SK-N-SH (cell line): ENCODE measurements around the gene ANKRD1. TPM values are rescaled to one million over a fixed set of nuclear protein-coding genes. Genes with fewer than 3 reads are reported as not detected.

Experiments used
- CTCF ChIA-PET: fragments of 300-600, 350-600 bp; formaldehyde crosslinking; extraction: SDS; loops from one replicate; lab custom pipeline; 2021; lab: Yijun Ruan, JAX
- POLR2A ChIA-PET: fragments of 350-600 bp; sonication (Branson Sonifier 250); formaldehyde crosslinking; extraction: SDS; loops from one replicate; lab custom pipeline; 2020; ENCODE audit warnings: antibody characterized with exemption, inconsistent platforms; lab: Yijun Ruan, JAX
- DNase-seq: peaks from one replicate; pipeline ENCODE4 v3.0.0; 2012
- H2AFZ ChIP-seq: fragments of 200-600 bp; sonication (generic); 2 replicates; pipeline ENCODE4 v1.8.1; 2016; ENCODE audit warnings: antibody characterized with exemption, mild to moderate bottlenecking, low read depth
- H3F3A ChIP-seq: fragments of 200-600 bp; sonication (generic); replicated peaks from 2 replicates; pipeline ENCODE3; 2016; ENCODE audit warnings: antibody characterized with exemption, mild to moderate bottlenecking; ENCODE audit not compliant: insufficient read depth
- H3K27ac ChIP-seq, 2 experiments: fragments of 200-500 bp in 1 of 2; fragments of 200-600 bp in 1 of 2; sonication (Bioruptor generic) in 1 of 2; sonication (generic), shearing (Covaris generic) in 1 of 2; 2 replicates each; pipeline versions ENCODE4 v1.5.1 to v1.6.1; 2014 to 2016; ENCODE audit warnings: low read depth in 2 of 2, inconsistent platforms in 1 of 2, low read length in 1 of 2, mild to moderate bottlenecking in 1 of 2, mixed read lengths in 1 of 2
- H3K27me3 ChIP-seq: fragments of 200-600 bp; sonication (generic), shearing (Covaris generic); 2 replicates; pipeline ENCODE4 v1.6.1; 2016; ENCODE audit warnings: mixed run types; ENCODE audit not compliant: insufficient read depth
- H3K36me3 ChIP-seq, 2 experiments: fragments of 200-500 bp in 1 of 2; fragments of 200-600 bp in 1 of 2; sonication (Bioruptor generic) in 1 of 2; sonication (generic) in 1 of 2; replicated peaks in 1 of 2; 2 replicates each; pipeline versions ENCODE3 to v1.5.1; 2014 to 2016; ENCODE audit warnings: low read length in 1 of 2, mild to moderate bottlenecking in 1 of 2; ENCODE audit not compliant: insufficient read depth in 2 of 2, control insufficient read depth in 1 of 2
- H3K4me1 ChIP-seq, 2 experiments: fragments of 200-500 bp in 1 of 2; fragments of 200-600 bp in 1 of 2; sonication (Bioruptor generic) in 1 of 2; sonication (generic), shearing (Covaris generic) in 1 of 2; 2 replicates each; pipeline versions ENCODE4 v1.5.1 to v1.6.1; 2014 to 2016; ENCODE audit warnings: low read depth in 1 of 2, low read length in 1 of 2, mixed run types in 1 of 2; ENCODE audit not compliant: insufficient read depth in 2 of 2, control insufficient read depth in 1 of 2
- H3K4me2 ChIP-seq: fragments of 200-600 bp; sonication (generic), shearing (Covaris generic); 2 replicates; pipeline ENCODE4 v1.6.1; 2017; ENCODE audit warnings: mixed run types
- H3K4me3 ChIP-seq, 2 experiments: fragments of 200-500 bp in 1 of 2; fragments of 200-600 bp in 1 of 2; sonication (Bioruptor generic) in 1 of 2; sonication (generic), shearing (Covaris generic) in 1 of 2; 2 replicates each; pipeline versions ENCODE4 v1.5.1 to v1.8.1; 2014 to 2016; ENCODE audit warnings: low read depth in 2 of 2, inconsistent platforms in 1 of 2, low read length in 1 of 2, mild to moderate bottlenecking in 1 of 2, mixed read lengths in 1 of 2, moderate library complexity in 1 of 2
- H3K79me2 ChIP-seq: fragments of 200-600 bp; sonication (generic); 2 replicates; pipeline ENCODE4 v1.8.1; 2017; ENCODE audit warnings: mild to moderate bottlenecking; ENCODE audit not compliant: insufficient read depth
- H3K9ac ChIP-seq: fragments of 200-600 bp; sonication (generic); 2 replicates; pipeline ENCODE4 v1.6.1; 2017; ENCODE audit warnings: mixed run types
- H3K9me2 ChIP-seq: fragments of 200-600 bp; sonication (generic); 2 replicates; pipeline ENCODE4 v1.6.1; 2017; ENCODE audit warnings: mixed run types
- H3K9me3 ChIP-seq: fragments of 200-600 bp; sonication (generic); 2 replicates; pipeline ENCODE4 v1.6.1; 2017; ENCODE audit warnings: mixed run types, mild to moderate bottlenecking, moderate library complexity
- H4K20me1 ChIP-seq: fragments of 200-600 bp; sonication (generic); 2 replicates; pipeline ENCODE4 v1.6.1; 2017; ENCODE audit warnings: mild to moderate bottlenecking, mixed run types; ENCODE audit not compliant: insufficient read depth
- CHD2 ChIP-seq: fragments of 150-350 bp; IDR thresholded peaks from 2 replicates; pipeline ENCODE4 v1.6.1; 2018; ENCODE audit warnings: low read length; ENCODE audit not compliant: partially characterized antibody
- EP300 ChIP-seq, 2 experiments: IDR thresholded peaks; 2 replicates each; pipeline versions ENCODE4 v1.4.0 to v1.6.1; 2012; ENCODE audit warnings: borderline replicate concordance in 1 of 2, low read depth in 1 of 2, low read length in 1 of 2
- FOSL2 ChIP-seq: IDR thresholded peaks from 2 replicates; pipeline ENCODE4 v1.4.0; 2012; ENCODE audit warnings: low read depth, mild to moderate bottlenecking, moderate library complexity, borderline replicate concordance
- FOXM1 ChIP-seq: IDR thresholded peaks from 2 replicates; pipeline ENCODE4 v1.4.0; 2012; ENCODE audit warnings: low read depth, mild to moderate bottlenecking
- GATA2 ChIP-seq: sonication (generic); formaldehyde crosslinking; IDR thresholded peaks from 2 replicates; pipeline ENCODE4 v1.5.0; 2020; ENCODE audit warnings: mild to moderate bottlenecking, missing genetic modification reagents
- MEF2A ChIP-seq: IDR thresholded peaks from 2 replicates; pipeline ENCODE4 v1.4.0; 2012; ENCODE audit warnings: low read depth, borderline replicate concordance
- NFIC ChIP-seq: IDR thresholded peaks from 2 replicates; pipeline ENCODE4 v1.4.0; 2012; ENCODE audit warnings: borderline replicate concordance
- NRF1 ChIP-seq: IDR thresholded peaks from 2 replicates; pipeline ENCODE4 v1.6.1; 2012; ENCODE audit warnings: low read depth, mild to moderate bottlenecking, low read length
- POLR2AphosphoS5 ChIP-seq: IDR thresholded peaks from 2 replicates; pipeline ENCODE4 v1.6.1; 2012; ENCODE audit warnings: low read depth, low read length
- RFX5 ChIP-seq: IDR thresholded peaks from 2 replicates; pipeline ENCODE4 v1.6.1; 2012; ENCODE audit warnings: mild to moderate bottlenecking, improper control_type of control experiment, low read length
- RXRA ChIP-seq: IDR thresholded peaks from 2 replicates; pipeline ENCODE4 v1.4.0; 2012; ENCODE audit warnings: low read depth, mild to moderate bottlenecking, borderline replicate concordance
- SIN3A ChIP-seq: IDR thresholded peaks from 2 replicates; pipeline ENCODE4 v1.6.1; 2012; ENCODE audit warnings: low read depth, mild to moderate bottlenecking, low read length, moderate library complexity, borderline replicate concordance
- SMC3 ChIP-seq: IDR thresholded peaks from 2 replicates; pipeline ENCODE4 v1.6.1; 2012; ENCODE audit warnings: low read depth, low read length, improper control_type of control experiment
- TAF1 ChIP-seq: IDR thresholded peaks from 2 replicates; pipeline ENCODE4 v1.6.1; 2012; ENCODE audit warnings: low read depth, mild to moderate bottlenecking, low read length, moderate library complexity, borderline replicate concordance
- YY1 ChIP-seq: IDR thresholded peaks from 2 replicates; pipeline ENCODE4 v1.4.0; 2012; ENCODE audit warnings: low read depth, mild to moderate bottlenecking
- WGBS: methylation state at CpG from one replicate; pipeline ENCODE4 v1.1.6; 2017; ENCODE audit warnings: low lambda C conversion rate; 5-methylcytosine and 5-hydroxymethylcytosine counted together
- polyA plus RNA-seq, 3 experiments: library from polyadenylated mRNA; depleted of rRNA; stranded (reverse); fragments of >200 nt; gene quantifications; 2 replicates each; pipeline ENCODE4 v1.2.3, GENCODE V29; 2012
- TF ChIP-seq, protein P1 (sequence below): fragments of 150-350 bp; IDR thresholded peaks from 2 replicates; pipeline ENCODE4 v1.6.1; 2017; ENCODE audit warnings: antibody characterized with exemption, low read length, low read depth, borderline replicate concordance
- TF ChIP-seq, protein P2 (sequence below): IDR thresholded peaks from 2 replicates; pipeline ENCODE4 v1.4.0; 2012; ENCODE audit warnings: low read depth, borderline replicate concordance
- TF ChIP-seq, protein P3 (sequence below): IDR thresholded peaks from 2 replicates; pipeline ENCODE4 v1.6.1; 2012; ENCODE audit warnings: mild to moderate bottlenecking, low read depth, low read length, moderate library complexity
- TF ChIP-seq, protein P4 (sequence below): IDR thresholded peaks from 2 replicates; pipeline ENCODE4 v1.4.0; 2012; ENCODE audit warnings: low read depth
- TF ChIP-seq, protein P5 (sequence below): fragments of 150-350 bp; IDR thresholded peaks from 2 replicates; pipeline ENCODE4 v1.6.1; 2016; ENCODE audit warnings: mild to moderate bottlenecking, low read depth, low read length
- TF ChIP-seq, protein P6 (sequence below): fragments of 200-600 bp; sonication (generic); IDR thresholded peaks from 2 replicates; pipeline ENCODE4 v1.6.1; 2017; ENCODE audit warnings: antibody characterized with exemption, mild to moderate bottlenecking, moderate library complexity

Gene ANKRD1
- polyA plus RNA-seq (2012; rRNA removed), result 41.7 and 72.8 TPM in 2 replicates
- 63.4 and 79.5 TPM in 2 replicates for polyA plus RNA-seq (2012; cell fraction: cytosol; rRNA removed)
- polyA plus RNA-seq (2012; cell fraction: nucleus; rRNA removed), result 48.7 and 81.7 TPM in 2 replicates

DNA sequence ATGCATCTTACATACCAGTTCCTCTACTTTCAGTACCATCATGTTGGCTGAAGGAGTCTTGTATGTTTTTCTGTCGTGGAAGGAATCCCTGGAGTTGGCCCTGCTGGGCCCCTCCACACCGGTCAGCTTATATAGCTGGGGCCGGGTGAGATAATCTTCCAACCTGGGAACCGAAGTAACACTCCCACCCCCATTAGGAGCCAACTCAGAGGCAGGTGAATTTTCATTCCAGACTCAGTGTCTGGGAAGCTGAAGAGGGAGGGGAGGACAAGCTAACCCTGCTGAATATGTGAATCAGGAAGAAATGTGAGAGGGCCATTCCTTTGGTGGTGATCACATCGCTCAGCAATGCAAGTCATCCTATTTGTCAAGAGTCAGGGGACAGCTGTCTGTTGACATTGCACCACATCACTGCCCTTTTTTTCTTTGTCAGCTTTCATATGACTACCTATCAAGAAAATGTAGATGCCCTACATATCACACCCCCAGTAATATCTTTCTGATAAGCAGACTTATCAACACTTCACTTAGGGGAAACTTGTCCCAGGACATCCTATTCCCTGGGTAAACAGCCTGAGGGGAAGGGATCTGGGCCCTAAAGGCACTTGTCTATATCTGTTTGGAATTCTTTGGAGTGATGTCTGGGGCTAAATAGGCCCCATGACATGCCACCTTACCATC, at the start of gene ANKRD1:
ANKRD1 (minus strand) TSS at position 102 of the 681 bp plus-strand sequence; CDS start at position 42, 60 bp downstream.
- ChIA-PET CTCF (interaction anchor here (0.7 to 2.0 kb wide), 6 partner anchors 9 to 377 kb away, joined by 3 to 7 read pairs (median 4); no protein-coding TSS in a partner anchor), POLR2A (interaction anchor here (0.6 kb wide), 1 partner anchor 48 kb away, joined by 3 read pairs; no protein-coding TSS in a partner anchor)
- no peaks in the 10 kb centered on the region for H3K27me3 ChIP-seq
- peak within 1 kb of the TSS; percentile 53 for H3K9ac ChIP-seq
- H3K27ac ChIP-seq, result peak within 1 kb of the TSS; percentile 62 to 81
- DNase-seq, result no peak
- peaks cover 11% of the 10 kb centered on the region; the same call in 1 of the 2 replicates for H3K79me2 ChIP-seq
- peak within 1 kb of the TSS; percentile 42 for H3K4me2 ChIP-seq
- no peaks in the 10 kb centered on the region for H3K9me2 ChIP-seq
- no peak within 1 kb of the TSS for H2AFZ ChIP-seq
- peaks cover 34% of the 10 kb centered on the region for H3F3A ChIP-seq
- H3K4me3 ChIP-seq, result peak within 1 kb of the TSS; percentile 43 to 53; a peak in 3 of 4 replicates
- H3K9me3 ChIP-seq, result no peaks in the 10 kb centered on the region
- H3K36me3 ChIP-seq, result peaks cover 3 to 17% of the 10 kb centered on the region in 2 experiments
- WGBS, result 37% methylated on average over 5 of the region's 5 CpGs
- H4K20me1 ChIP-seq, result no peaks in the 10 kb centered on the region
- peaks cover 10 to 13% of the 10 kb centered on the region in 2 experiments for H3K4me1 ChIP-seq
- no peak for TF ChIP-seq GATA2 (CRISPR knock-in tag)
- TF ChIP-seq FOXM1, result no peak; the same call in 1 of the 2 replicates
- TF ChIP-seq RFX5, result no peak
- TF ChIP-seq SIN3A, result peak; percentile 61; the same call in 1 of the 2 replicates
- TF ChIP-seq, protein P1, sequence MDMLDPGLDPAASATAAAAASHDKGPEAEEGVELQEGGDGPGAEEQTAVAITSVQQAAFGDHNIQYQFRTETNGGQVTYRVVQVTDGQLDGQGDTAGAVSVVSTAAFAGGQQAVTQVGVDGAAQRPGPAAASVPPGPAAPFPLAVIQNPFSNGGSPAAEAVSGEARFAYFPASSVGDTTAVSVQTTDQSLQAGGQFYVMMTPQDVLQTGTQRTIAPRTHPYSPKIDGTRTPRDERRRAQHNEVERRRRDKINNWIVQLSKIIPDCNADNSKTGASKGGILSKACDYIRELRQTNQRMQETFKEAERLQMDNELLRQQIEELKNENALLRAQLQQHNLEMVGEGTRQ, result no peak
- peak; percentile 65 for TF ChIP-seq NFIC
- no peak for TF ChIP-seq SMC3
- TF ChIP-seq, protein P2, sequence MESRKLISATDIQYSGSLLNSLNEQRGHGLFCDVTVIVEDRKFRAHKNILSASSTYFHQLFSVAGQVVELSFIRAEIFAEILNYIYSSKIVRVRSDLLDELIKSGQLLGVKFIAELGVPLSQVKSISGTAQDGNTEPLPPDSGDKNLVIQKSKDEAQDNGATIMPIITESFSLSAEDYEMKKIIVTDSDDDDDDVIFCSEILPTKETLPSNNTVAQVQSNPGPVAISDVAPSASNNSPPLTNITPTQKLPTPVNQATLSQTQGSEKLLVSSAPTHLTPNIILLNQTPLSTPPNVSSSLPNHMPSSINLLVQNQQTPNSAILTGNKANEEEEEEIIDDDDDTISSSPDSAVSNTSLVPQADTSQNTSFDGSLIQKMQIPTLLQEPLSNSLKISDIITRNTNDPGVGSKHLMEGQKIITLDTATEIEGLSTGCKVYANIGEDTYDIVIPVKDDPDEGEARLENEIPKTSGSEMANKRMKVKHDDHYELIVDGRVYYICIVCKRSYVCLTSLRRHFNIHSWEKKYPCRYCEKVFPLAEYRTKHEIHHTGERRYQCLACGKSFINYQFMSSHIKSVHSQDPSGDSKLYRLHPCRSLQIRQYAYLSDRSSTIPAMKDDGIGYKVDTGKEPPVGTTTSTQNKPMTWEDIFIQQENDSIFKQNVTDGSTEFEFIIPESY, result peak; percentile 52; the same call in 1 of the 2 replicates
- TF ChIP-seq, protein P3, sequence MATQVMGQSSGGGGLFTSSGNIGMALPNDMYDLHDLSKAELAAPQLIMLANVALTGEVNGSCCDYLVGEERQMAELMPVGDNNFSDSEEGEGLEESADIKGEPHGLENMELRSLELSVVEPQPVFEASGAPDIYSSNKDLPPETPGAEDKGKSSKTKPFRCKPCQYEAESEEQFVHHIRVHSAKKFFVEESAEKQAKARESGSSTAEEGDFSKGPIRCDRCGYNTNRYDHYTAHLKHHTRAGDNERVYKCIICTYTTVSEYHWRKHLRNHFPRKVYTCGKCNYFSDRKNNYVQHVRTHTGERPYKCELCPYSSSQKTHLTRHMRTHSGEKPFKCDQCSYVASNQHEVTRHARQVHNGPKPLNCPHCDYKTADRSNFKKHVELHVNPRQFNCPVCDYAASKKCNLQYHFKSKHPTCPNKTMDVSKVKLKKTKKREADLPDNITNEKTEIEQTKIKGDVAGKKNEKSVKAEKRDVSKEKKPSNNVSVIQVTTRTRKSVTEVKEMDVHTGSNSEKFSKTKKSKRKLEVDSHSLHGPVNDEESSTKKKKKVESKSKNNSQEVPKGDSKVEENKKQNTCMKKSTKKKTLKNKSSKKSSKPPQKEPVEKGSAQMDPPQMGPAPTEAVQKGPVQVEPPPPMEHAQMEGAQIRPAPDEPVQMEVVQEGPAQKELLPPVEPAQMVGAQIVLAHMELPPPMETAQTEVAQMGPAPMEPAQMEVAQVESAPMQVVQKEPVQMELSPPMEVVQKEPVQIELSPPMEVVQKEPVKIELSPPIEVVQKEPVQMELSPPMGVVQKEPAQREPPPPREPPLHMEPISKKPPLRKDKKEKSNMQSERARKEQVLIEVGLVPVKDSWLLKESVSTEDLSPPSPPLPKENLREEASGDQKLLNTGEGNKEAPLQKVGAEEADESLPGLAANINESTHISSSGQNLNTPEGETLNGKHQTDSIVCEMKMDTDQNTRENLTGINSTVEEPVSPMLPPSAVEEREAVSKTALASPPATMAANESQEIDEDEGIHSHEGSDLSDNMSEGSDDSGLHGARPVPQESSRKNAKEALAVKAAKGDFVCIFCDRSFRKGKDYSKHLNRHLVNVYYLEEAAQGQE, result peak; percentile 21; the same call in 1 of the 2 replicates
- peak; percentile 83 for TF ChIP-seq FOSL2
- TF ChIP-seq RXRA, result peak; percentile 52; the same call in 1 of the 2 replicates
- TF ChIP-seq NRF1, result no peak
- no peak for TF ChIP-seq CHD2
- no peak for TF ChIP-seq YY1
- TF ChIP-seq, protein P4, sequence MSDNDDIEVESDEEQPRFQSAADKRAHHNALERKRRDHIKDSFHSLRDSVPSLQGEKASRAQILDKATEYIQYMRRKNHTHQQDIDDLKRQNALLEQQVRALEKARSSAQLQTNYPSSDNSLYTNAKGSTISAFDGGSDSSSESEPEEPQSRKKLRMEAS, result 0 out of 2 replicates have a peak, but pooled peaks have one; percentile 17
- TF ChIP-seq TAF1, result no peak
- TF ChIP-seq EP300 (IDR thresholded peaks at IDR 0.05; ENCODE audit: borderline replicate concordance in 1 of 2, low read depth in 1 of 2, low read length in 1 of 2), result peak; percentile 50 to 97; a peak in 3 of 4 replicates
- TF ChIP-seq, protein P5, sequence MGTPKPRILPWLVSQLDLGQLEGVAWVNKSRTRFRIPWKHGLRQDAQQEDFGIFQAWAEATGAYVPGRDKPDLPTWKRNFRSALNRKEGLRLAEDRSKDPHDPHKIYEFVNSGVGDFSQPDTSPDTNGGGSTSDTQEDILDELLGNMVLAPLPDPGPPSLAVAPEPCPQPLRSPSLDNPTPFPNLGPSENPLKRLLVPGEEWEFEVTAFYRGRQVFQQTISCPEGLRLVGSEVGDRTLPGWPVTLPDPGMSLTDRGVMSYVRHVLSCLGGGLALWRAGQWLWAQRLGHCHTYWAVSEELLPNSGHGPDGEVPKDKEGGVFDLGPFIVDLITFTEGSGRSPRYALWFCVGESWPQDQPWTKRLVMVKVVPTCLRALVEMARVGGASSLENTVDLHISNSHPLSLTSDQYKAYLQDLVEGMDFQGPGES, result no peak
- TF ChIP-seq, protein P6, sequence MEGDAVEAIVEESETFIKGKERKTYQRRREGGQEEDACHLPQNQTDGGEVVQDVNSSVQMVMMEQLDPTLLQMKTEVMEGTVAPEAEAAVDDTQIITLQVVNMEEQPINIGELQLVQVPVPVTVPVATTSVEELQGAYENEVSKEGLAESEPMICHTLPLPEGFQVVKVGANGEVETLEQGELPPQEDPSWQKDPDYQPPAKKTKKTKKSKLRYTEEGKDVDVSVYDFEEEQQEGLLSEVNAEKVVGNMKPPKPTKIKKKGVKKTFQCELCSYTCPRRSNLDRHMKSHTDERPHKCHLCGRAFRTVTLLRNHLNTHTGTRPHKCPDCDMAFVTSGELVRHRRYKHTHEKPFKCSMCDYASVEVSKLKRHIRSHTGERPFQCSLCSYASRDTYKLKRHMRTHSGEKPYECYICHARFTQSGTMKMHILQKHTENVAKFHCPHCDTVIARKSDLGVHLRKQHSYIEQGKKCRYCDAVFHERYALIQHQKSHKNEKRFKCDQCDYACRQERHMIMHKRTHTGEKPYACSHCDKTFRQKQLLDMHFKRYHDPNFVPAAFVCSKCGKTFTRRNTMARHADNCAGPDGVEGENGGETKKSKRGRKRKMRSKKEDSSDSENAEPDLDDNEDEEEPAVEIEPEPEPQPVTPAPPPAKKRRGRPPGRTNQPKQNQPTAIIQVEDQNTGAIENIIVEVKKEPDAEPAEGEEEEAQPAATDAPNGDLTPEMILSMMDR, result no peak
- TF ChIP-seq MEF2A, result peak; percentile 41; the same call in 1 of the 2 replicates
- TF ChIP-seq POLR2AphosphoS5, result peak; percentile 61
